Panc1 (cell line): ENCODE measurements around the gene ALPP. TPM values are rescaled to one million over a fixed set of nuclear protein-coding genes. Genes with fewer than 3 reads are reported as not detected.
"Not testable (repeated sequence)": the region's sequence is repeated elsewhere in the genome, so short reads cannot be mapped to it uniquely, and the experiment has no call there.

Experiments
- ATAC-seq: fragments of 200-7000 bp; cut with Tn5 transposase; 2 replicates; pipeline ENCODE4 v1.9.1; 2020; ENCODE audit warnings: mild to moderate bottlenecking, moderate library complexity
- BruUV-seq: library from RNA; stranded (reverse); fragments of 400-500 nt; replicated peaks from 2 replicates; lab custom pipeline; 2021; lab: Mats Ljungman, UMichigan
- CTCF ChIA-PET: fragments of 300-600 bp; sonication (Branson Sonifier 250); formaldehyde crosslinking; loops from one replicate; lab custom pipeline; 2022; ENCODE audit warnings: antibody characterized with exemption; lab: Charles Lee
- POLR2A ChIA-PET: fragments of 300-600 bp; sonication (Branson Sonifier 250); formaldehyde crosslinking; loops from one replicate; lab custom pipeline; 2022; ENCODE audit warnings: antibody characterized with exemption; lab: Charles Lee
- DNase-seq: peaks from one replicate; pipeline ENCODE4 v3.0.0-alpha.2; 2010; ENCODE audit warnings: low read depth, low spot score
- H3K27ac ChIP-seq: 2 replicates; pipeline ENCODE4 v1.5.1; 2011; ENCODE audit warnings: mild to moderate bottlenecking, low read length, inconsistent platforms
- H3K27me3 ChIP-seq: fragments of 200-500 bp; sonication (Bioruptor generic); 2 replicates; pipeline ENCODE4 v1.6.0; 2014; ENCODE audit warnings: low read length, inconsistent platforms; ENCODE audit not compliant: control insufficient read depth, insufficient read depth
- H3K36me3 ChIP-seq: fragments of 200-500 bp; sonication (Bioruptor generic); 2 replicates; pipeline ENCODE4 v1.5.1; 2014; ENCODE audit warnings: inconsistent platforms, mild to moderate bottlenecking, low read length, moderate library complexity; ENCODE audit not compliant: control insufficient read depth, insufficient read depth
- H3K4me1 ChIP-seq: 2 replicates; pipeline ENCODE4 v1.5.1; 2011; ENCODE audit warnings: inconsistent platforms, mild to moderate bottlenecking, low read length, moderate library complexity; ENCODE audit not compliant: control insufficient read depth, insufficient read depth
- H3K4me3 ChIP-seq, 2 experiments: 2 replicates each; pipeline ENCODE4 v1.5.1; 2011 to 2012; ENCODE audit warnings: low read depth in 2 of 2, low read length in 2 of 2, mild to moderate bottlenecking in 2 of 2, inconsistent platforms in 1 of 2, moderate library complexity in 1 of 2
- H3K9me3 ChIP-seq: fragments of 200-500 bp; sonication (Bioruptor generic); 2 replicates; pipeline ENCODE4 v1.5.1; 2014; ENCODE audit warnings: low read depth, mild to moderate bottlenecking, inconsistent platforms, low read length, moderate library complexity; ENCODE audit not compliant: control insufficient read depth, insufficient read depth
- POLR2AphosphoS5 ChIP-seq: IDR thresholded peaks from 2 replicates; pipeline ENCODE4 v1.6.1; 2012; ENCODE audit warnings: mild to moderate bottlenecking, low read depth, low read length, moderate library complexity
- REST ChIP-seq, 2 experiments: IDR thresholded peaks; 2 replicates each; pipeline ENCODE4 v1.6.1; 2011 to 2012; ENCODE audit warnings: low read depth in 2 of 2, control low read depth in 1 of 2, low read length in 1 of 2, mild to moderate bottlenecking in 1 of 2, moderate library complexity in 1 of 2; ENCODE audit not compliant: insufficient read depth in 1 of 2
- SIN3A ChIP-seq: IDR thresholded peaks from 2 replicates; pipeline ENCODE4 v1.6.1; 2012; ENCODE audit warnings: low read depth, mild to moderate bottlenecking, low read length, moderate library complexity, borderline replicate concordance; ENCODE audit not compliant: insufficient read depth
- TCF7L2 ChIP-seq: IDR thresholded peaks from 2 replicates; pipeline ENCODE4 v1.6.1; 2011; ENCODE audit warnings: mild to moderate bottlenecking, low read depth, low read length, inconsistent platforms
- in situ Hi-C: cut with HindIII; loops from 2 replicates; pipeline ENCODE4 v1.10.0; 2016; ENCODE audit warnings: low sequenced_read_pairs, low pct_unique_long_range_greater_than_20kb
- intact Hi-C: fragments of 100-400 bp; cut with micrococcal nuclease; formaldehyde crosslinking; loops from one replicate; pipeline ENCODE4 v1.10.0; 2022; ENCODE audit not compliant: unreplicated experiment
- total RNA-seq: library from RNA; stranded (reverse); gene quantifications from one replicate; pipeline ENCODE4 v1.2.1, GENCODE V29; 2021; ENCODE audit not compliant: unreplicated experiment
- TF ChIP-seq, protein P1 (sequence below): fragments of 450-650 bp; IDR thresholded peaks from 2 replicates; pipeline ENCODE4 v1.5.1; 2017; ENCODE audit warnings: mild to moderate bottlenecking

Gene ALPP
- total RNA-seq, 1 experiment from 2014 or later = 7.3 TPM

DNA sequence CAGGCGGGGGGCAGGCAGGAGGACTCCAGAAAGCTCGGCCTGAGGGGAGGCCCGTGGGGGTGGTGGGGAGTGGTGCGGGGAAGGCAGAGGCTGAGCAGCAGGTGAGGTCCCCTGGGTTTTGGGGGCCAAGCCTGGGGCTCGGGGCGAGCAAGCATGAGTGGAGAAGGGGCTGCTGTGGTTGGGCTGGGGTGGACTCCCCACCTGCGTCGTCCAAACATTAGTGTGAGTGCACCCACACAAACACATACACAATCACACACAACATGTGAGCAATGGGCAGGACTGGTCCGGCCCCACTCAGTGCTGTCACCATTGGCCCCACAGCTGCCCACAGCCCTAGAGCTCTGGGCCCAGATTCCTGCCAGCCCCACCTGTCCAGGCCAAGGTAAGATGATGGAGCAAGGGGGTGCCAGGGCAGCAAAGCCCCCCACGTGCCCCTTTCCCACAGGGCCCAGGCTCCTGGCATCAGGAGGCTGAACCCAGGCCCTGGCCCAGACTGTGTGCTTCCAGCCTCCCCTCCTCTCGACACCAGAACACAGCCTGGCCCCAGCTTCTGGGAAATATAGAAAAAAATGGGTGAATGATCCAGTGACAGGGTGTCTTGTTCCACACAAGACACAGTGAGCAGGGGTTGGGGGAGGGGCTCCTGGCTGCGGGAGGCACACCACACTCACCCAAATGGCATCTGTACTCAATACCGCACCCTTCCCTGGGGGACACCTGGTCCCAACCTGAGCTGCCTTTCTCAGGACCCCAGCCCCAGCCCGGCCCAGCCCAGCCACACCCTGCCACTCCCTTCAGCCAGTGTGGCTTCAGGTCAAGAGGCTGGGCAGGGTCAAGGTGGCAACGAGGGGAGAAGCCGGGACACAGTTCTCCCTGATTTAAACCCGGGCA, 463 bp upstream of the ALPP start:
- no peaks in the 10 kb centered on the region for H3K9me3 ChIP-seq
- TF ChIP-seq SIN3A (no peak), REST (IDR thresholded peaks at IDR 0.05; ENCODE audit: insufficient read depth in 1 of 2, low read depth in 2 of 2, low read length in 1 of 2) (no peak), TCF7L2 (no peak), POLR2AphosphoS5 (no peak)
- TF ChIP-seq, protein P1, sequence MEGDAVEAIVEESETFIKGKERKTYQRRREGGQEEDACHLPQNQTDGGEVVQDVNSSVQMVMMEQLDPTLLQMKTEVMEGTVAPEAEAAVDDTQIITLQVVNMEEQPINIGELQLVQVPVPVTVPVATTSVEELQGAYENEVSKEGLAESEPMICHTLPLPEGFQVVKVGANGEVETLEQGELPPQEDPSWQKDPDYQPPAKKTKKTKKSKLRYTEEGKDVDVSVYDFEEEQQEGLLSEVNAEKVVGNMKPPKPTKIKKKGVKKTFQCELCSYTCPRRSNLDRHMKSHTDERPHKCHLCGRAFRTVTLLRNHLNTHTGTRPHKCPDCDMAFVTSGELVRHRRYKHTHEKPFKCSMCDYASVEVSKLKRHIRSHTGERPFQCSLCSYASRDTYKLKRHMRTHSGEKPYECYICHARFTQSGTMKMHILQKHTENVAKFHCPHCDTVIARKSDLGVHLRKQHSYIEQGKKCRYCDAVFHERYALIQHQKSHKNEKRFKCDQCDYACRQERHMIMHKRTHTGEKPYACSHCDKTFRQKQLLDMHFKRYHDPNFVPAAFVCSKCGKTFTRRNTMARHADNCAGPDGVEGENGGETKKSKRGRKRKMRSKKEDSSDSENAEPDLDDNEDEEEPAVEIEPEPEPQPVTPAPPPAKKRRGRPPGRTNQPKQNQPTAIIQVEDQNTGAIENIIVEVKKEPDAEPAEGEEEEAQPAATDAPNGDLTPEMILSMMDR = no peak
- no TSS peak for BruUV-seq
- no peaks in the 10 kb centered on the region for H3K27me3 ChIP-seq
- POLR2A ChIA-PET = interaction anchor here (0.7 kb wide), 1 partner anchor 10 kb away, joined by 3 read pairs; no protein-coding TSS in a partner anchor
- H3K36me3 ChIP-seq = no peaks in the 10 kb centered on the region
- in situ Hi-C loops (no loop called here), intact Hi-C loops (no loop called here)
- peaks cover 5% of the 10 kb centered on the region for H3K4me1 ChIP-seq
- 0 out of 2 replicates have a peak, but pooled peaks have one; percentile 21 for ATAC-seq
- H3K4me3 ChIP-seq = no peak overlapping the region
- CTCF ChIA-PET = no interaction called here
- H3K27ac ChIP-seq = no peak overlapping the region
- DNase-seq = no peak

DNA sequence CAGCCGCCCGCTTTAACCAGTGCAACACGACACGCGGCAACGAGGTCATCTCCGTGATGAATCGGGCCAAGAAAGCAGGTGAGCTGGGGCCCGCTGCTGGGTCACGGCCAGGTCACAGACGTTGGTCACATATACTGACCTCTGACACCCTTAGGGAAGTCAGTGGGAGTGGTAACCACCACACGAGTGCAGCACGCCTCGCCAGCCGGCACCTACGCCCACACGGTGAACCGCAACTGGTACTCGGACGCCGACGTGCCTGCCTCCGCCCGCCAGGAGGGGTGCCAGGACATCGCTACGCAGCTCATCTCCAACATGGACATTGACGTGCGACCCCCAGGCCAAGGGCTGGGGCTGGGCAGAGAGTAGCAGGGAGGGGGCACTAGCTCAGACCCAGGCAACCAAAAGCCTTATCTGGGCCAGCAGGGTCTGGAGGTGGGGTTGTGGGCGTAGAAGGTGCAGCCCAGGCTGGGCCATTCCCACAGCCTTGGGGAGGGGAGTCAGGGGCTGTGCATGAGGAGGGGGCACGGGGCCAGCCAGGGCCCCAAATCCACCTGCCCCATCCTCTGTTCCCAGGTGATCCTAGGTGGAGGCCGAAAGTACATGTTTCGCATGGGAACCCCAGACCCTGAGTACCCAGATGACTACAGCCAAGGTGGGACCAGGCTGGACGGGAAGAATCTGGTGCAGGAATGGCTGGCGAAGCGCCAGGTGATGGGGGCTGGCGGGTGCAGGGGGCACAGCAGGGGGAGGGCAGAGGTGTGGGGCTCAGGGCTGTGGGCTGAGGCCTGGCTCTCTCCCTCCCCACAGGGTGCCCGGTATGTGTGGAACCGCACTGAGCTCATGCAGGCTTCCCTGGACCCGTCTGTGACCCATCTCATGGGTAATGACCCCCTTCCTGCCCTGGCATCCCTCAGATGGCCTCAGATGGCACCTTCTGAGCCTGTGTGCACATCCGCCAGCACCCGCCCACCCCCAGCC, 1.3 kb downstream of the ALPP start:
- H3K9me3 ChIP-seq, H3K4me3 ChIP-seq, intact Hi-C loops, DNase-seq, H3K27me3 ChIP-seq, H3K36me3 ChIP-seq, H3K4me1 ChIP-seq, in situ Hi-C loops, POLR2A ChIA-PET, H3K27ac ChIP-seq, ATAC-seq, BruUV-seq: not testable (repeated sequence)
- CTCF ChIA-PET = interaction anchor here (0.6 kb wide), 1 partner anchor 13 kb away, joined by 3 read pairs; no protein-coding TSS in a partner anchor

DNA sequence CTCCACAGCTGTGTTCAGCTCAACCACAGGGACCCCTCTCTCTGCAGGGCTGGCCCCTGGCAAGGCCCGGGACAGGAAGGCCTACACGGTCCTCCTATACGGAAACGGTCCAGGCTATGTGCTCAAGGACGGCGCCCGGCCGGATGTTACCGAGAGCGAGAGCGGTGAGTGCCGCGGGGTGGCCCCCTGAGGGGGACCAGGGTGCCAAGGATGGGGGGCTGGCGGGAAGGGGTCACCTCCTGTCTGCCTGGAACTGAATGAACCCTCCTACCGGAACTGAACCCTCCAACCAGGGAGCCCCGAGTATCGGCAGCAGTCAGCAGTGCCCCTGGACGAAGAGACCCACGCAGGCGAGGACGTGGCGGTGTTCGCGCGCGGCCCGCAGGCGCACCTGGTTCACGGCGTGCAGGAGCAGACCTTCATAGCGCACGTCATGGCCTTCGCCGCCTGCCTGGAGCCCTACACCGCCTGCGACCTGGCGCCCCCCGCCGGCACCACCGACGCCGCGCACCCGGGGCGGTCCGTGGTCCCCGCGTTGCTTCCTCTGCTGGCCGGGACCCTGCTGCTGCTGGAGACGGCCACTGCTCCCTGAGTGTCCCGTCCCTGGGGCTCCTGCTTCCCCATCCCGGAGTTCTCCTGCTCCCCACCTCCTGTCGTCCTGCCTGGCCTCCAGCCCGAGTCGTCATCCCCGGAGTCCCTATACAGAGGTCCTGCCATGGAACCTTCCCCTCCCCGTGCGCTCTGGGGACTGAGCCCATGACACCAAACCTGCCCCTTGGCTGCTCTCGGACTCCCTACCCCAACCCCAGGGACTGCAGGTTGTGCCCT, 2.9 kb downstream of the ALPP start:
- in situ Hi-C loops, ATAC-seq: not testable (repeated sequence)

More for the DNA sequence above, 2.9 kb downstream of the ALPP start:
- H3K4me3 ChIP-seq, H3K36me3 ChIP-seq, H3K9me3 ChIP-seq, intact Hi-C loops, DNase-seq, POLR2A ChIA-PET, H3K27me3 ChIP-seq, CTCF ChIA-PET, BruUV-seq: not testable (repeated sequence)
- peaks cover 13% of the 10 kb centered on the region for H3K4me1 ChIP-seq
- H3K27ac ChIP-seq = peak overlapping the region; percentile 42
